Measurements from ENCODE around the gene ZCCHC7.
A peak's percentile ranks its signal among the peaks of the same experiment; 100 is the strongest.
"Not testable (repeated sequence)": the region's sequence is repeated elsewhere in the genome, so short reads cannot be mapped to it uniquely, and the experiment has no call there.

Gene ZCCHC7

DNA sequence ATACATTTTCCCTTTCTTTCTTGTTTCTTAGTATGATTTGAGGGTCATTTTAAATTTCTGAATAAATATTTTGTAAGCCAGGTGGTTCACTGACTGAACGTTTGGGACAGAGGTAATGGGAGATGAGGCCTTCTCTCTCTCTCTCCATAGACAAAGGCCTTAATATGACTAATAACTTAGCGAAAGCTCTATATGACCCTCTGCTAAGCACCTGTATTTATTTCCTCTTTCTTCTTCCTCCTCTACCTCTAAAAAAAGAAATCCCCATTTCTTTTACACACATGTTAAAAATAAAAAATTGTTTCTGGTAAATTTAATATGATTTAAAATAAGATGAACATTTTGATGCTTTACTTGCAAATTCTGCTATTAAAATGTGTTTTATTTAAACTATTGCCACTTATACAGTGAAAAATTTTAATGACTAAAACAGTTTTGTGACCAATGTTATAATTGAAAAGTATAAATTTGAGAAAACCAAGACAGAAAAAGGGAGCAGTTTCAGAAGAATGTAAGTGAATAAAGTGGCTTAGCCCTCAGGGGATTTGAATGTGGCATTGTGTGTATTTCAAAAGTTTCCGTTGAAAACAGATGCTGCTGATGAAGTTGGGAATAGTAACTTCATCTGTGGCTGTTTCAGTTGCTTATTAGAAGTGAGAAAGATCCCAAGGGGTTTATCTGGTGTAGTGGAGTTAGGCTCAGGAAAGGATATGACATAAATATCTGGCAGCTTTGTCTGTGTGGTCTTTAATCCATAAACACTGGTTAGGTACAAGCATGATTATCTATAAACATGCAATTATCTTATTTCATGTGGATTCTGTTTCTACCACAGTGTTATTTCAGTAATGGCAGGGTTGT, 173.5 kb downstream of the ZCCHC7 start:
- no peak for DNase-seq (ENCODE audit: low spot score)

DNA sequence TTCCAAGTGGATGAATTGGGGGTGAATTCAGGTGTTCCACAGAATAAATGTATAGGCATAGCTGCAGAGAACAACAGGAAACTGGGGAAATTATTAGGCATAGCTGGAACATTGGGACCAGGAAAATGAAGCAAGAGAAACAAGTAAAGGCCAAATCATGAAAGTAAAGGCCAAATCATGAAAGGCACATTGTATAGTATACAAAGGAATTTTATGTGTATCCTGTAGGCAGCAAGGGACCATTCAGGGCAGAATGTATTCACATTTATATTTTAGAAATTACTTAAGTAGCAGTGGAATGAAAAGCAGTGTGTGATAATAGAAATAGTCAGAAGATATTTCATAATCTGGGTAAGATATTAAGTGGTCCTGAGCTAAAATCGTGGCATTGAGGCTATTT, 174.8 kb downstream of the ZCCHC7 start:
- no peak for DNase-seq (ENCODE audit: low spot score)

DNA sequence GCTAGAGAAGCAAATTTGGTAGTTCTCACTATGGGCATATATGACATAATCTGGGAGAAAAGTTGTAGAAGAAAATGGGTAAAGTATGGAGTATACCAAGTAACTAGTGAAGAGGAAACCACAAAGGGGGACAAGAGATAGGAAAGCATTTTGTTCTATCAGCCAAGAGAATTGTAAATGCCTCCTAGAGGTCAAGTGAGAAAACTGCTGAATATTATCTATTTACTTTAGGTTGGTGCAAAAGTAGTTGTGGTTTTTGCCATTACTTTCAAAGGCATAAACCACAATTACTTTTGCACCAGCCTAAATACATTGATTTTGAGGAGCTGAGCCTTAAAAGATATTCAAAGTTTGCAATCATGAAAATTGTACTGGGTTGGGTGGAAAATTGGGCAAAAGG, 175.4 kb downstream of the ZCCHC7 start:
- no peak for DNase-seq (ENCODE audit: low spot score)

DNA sequence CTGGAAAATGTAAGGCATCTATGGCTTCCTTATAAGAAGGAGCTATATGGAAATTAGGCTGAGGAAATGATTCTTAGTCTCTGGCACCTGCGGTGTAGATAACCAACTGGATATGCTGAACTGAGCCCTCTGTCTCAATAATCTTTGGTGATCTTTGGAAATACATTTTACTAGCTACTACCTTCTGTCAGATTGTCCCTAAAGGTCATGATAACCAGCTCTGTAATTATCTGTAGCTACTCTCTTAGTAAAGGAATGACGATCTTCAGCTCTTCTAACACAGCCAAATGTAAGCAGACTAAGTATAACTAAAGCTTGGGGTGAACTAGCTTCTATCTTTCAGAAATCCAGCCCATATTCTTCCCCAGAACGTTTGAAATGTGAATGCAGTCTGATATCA, 177.2 kb downstream of the ZCCHC7 start:
- DNase-seq (ENCODE audit: low spot score), result no peak

DNA sequence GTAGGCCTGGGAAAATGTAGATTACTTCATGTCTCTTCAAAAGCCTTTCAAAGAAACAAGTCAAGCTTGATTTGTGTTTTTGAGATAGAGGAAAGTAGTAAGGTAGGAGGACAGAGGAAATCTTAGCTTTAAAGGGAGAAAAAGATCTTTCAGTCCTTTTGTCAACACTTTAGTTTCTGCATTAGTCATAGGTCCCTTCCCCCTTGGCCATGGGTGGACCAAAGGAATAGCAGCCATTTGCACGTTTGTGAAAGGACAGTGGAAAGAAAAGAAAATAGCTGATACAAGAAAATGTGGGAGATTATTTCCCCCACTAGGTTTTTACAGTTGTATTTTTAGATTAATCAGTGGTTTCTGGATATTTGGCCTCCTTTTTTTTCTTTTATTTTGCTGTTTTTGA, 180.2 kb downstream of the ZCCHC7 start:
- no peak for DNase-seq (ENCODE audit: low spot score)

DNA sequence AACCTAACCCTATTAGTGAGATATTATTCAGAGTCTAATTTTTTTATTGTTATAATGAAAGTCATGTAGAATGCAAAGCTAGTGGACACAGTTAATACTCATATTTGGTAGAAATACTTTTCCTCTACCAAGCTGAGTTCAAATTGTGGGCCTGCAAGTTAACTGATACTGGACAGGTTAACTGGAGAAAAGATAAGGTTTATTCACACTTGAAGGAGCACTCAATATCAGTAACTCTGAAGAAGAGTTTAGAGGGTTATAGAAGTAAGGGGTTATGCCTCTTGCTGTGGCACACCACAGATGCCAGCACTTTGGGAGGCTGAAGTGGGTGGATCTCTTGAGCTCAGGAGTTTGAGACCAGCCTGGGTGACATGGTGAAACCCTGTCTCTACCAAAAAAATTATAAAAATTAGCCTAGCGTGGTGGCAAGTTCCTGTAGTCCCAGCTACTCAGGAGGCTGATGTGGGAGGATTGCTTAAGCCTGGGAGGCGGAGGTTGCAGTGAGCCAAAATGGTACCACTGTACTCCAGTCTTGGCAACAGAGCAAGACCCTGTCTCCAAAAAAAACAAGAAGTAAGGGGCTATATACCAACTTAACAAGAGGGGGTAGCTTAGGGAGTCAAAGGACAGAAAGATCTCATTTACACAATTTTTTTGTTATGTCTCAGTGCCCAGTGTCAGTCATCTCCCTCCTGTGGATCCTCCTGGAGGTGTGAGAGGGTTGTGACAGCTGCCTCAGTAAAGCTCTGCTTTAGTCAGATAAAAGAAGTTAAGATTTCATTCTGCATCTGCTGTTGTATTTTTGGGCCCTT, 180.9 kb downstream of the ZCCHC7 start:
- no peak for DNase-seq (ENCODE audit: low spot score)

DNA sequence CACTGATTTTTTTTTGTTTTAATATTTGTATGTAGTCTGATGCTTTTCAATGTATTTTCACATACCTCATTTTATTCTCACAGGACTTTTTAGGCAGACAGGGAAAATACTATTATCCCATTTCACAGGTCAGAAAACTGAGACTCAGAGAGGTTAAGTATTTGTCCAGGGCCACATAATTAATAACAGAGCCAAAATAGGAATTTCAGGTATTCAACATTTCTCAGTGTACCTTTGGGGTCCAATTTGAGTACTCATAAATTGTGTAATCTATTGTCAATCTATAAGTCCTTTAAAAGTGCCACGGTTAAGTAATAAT, 181.4 kb downstream of the ZCCHC7 start:
- no peak for DNase-seq (ENCODE audit: low spot score)

DNA sequence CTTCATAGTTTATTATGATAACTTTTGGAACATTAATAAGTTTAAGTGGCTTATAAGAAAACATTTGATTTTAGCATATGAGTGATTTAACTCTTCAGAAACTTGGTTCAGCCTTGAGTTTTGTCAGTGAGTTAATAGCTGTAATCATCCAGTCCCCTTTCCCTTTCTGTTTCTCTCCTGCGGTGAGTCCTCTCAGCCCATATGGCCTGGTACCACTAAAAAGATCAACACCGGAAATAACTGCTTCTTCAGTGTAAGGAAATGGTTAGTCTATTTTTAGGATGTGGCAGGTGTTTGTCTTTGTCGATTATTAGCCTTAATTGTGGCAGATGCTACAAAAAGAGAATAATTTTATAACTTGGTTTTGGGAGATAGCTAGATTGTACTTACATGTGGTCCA, 181.9 kb downstream of the ZCCHC7 start:
- DNase-seq (ENCODE audit: low spot score), result no peak

DNA sequence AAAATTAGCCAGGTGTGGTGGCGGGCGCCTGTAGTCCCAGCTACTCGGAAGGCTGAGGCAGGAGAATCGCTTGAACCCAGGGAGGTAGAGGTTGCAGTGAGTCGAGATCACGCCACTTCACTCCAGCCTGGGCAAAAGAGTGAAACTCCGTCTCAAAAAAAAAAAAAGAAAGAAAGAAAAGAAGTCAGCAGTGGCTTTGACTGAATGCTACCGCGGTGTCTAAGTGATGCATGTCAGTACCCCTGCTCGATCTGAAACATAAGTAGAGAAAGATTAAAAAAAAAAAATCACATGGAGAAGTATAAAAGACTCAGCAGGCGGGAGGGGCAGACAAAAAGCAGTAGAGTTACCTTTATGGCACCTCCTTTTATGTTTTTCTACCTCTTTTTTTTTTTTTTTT, 182.9 kb downstream of the ZCCHC7 start:
- not testable (repeated sequence) for DNase-seq (ENCODE audit: low spot score)

DNA sequence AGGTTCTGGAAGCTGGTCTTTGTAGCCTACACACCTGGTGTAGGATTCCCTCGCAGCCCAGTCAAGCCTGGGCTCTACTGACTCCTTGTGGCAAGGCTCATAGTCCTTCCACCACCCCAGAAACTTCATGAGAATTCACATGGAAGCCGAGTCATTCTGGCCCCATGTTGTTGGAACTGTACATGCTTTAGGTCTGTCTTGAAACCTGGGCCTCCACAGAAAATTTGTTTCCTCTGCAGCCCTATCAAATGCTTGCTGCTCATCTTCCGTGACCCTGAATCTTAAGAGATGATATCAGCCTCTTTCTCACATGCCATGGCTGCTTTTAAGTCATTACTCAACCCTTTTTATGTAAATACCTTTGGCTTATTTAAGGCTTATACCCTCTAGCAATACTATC, 188.8 kb downstream of the ZCCHC7 start:
- DNase-seq (ENCODE audit: low spot score), result no peak

DNA sequence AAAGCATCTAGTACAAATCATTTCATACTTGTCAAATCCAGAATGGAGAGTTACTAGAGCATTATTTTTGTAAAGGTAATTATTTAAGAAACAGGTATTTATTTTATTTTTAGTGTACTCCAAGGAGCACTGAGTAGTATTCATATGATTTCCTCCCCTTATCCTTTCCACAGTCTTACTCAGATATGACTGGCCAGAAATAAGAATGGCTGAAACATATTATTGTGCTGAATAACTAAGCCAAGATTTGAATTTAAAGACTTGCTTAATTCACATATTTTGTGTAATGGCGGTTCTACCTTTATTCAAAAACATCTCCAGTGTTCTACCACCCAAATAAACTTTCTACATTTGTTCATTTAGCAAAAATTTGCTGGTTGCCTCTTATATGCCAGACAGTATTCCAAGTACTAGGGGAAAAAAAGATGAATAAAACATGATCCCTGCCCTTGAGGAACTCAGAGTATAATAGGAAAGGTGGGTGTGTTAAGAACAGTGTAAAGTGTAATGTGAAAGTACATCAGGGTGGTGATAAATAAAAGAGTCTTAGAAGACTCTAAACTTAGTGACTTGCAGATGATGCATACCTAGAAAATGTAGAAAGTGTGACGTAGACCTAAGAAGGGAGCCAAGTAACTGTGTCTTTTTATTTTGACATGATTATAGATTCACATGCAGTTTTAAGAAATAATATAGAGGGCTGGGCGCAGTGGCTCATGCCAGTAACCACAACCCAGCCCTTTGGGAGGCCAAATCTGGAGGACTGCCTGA, 191.7 kb downstream of the ZCCHC7 start:
- DNase-seq (ENCODE audit: low spot score), result no peak

DNA sequence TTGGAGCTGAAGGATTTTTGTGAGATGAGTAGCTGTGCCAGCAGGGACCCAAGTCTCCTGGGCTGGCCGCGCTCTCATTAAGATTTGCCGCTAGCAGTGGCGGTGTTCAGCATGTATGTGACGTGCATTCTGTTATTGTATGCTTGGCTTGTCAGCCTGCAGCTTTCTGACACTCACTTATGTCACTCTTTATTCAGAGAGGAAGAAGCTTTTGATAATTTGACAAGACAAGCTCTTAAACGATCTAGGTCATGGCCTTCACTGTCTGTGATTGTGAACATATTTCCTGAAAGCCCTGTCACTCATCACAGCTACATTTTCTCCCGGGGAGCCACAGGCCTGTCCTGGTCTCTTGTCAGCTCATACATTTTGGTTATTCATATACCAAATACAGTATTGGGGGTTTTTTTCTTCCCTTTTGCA, 203.9 kb downstream of the ZCCHC7 start:
- peak; percentile 35 for DNase-seq (ENCODE audit: low spot score)

DNA sequence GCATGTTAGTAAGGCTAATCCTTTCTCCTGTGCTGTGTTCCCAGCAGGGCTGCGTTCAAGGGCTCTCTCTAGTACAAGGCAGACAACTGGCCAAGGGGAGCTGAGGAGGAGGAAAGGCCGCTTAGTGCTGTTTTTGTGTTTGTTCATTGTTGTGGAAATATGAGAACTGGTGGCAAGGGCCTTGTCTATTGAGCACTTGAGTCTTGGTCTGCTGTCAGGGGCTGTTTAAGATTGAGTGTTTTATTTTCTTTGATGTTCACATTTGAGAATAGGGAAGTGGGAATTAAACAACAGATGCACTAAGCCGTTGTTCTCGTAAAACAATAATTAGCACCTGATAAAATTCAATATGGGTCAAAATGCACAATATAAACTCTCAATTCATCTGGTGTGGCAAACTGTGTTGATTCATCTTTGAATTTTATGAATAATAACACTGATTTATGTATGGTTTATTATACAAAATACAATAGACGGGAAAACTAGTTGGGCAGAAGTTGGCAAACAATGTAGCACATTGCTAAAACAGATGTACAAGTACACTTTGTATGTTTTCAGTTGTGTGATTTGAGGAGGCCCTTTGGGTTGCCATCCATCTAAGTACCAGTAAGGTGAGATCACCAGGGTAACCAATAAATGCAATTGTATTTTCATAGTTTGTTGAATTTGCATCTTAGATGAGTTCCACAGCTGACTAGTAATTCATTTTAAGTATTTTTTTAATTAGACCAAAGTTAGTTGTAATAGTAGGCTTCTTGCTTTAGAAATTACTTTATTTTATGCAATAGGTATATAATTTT, 204.5 kb downstream of the ZCCHC7 start:
- DNase-seq (ENCODE audit: low spot score), result peak; percentile 61

DNA sequence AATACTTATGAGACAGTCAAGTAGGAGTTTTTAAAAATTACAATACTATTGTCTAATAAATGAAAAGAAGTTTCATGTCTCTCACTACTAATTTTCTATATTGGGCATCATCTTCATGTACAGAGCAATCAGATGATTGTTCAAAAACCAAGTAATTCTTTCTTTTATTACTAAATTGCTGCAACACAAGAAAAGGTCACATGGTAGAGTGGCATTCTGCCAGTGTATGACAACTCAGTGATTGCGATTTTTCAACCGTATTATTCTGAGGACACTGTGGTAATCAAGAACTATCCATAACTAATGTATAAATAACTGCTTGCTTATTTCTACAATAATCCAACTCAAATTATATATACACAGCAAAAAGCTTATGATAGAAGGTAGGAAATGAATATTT, 205.4 kb downstream of the ZCCHC7 start:
- DNase-seq (ENCODE audit: low spot score), result no peak

DNA sequence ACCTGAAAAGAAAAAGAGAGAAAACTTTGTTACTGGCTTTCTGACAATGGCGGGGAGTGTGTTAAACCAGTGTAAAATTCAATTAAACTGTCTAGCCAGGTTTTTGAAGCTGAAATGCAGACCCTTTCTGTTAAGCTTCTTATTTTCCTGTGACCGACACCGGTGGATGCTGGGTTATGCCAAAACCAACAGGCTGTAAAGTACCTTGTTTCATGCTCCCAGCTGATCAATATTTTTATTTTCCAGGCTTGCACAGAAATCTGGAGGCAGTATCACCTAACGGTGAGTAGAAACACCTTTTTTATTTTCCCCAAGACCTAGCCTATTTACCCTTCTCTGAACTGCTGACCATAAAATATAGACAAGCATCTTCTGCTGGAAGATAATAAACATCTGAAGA, 207.2 kb downstream of the ZCCHC7 start:
- DNase-seq (ENCODE audit: low spot score), result no peak

DNA sequence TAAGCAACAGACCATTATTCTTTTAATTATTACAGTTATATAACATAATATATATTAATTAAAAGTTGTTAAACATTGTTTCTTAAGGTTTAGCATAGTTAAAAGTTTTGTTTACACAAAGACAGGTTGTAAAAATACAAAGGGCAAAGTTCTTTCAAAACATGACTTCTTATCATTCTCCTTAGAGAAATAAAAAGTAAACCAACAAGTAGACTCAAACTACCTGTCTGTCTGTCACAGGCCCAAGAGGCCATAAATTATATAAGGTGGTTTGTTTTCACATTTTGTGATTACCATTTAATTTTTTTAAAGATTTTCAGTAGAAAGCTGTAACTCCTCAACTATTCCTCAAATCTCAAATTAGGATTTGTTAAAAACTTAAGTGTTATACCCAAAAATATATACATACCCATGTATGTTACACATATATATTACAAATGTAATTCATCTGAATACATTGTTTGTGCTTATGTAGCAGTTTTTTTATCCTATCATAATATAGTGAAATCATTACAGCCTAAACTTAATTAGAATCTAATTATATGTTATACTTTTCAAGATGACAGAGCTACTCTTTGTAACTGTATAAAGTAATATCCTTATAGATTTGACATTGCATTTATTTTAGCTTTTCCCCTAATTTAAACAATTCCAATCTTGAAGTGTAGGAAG, 208.3 kb downstream of the ZCCHC7 start:
- no peak for DNase-seq (ENCODE audit: low spot score)

DNA sequence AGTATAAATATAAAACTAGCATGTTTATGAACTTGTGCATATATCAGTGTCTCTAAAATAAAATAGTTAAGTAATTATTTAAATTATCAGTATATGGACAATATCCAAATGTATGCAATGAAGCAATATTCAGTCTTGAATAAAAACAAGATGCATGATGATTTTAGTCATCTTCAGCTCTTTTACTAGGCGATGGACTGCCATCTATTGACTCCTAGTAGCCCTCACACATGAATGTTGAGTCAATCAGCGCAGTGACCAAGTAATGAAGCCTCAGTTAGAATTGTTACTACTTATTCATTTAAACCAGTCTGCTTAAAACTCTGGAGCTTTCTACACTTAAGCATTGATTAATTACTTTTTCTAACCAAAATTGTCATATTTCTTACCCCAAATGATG, 209.2 kb downstream of the ZCCHC7 start:
- DNase-seq (ENCODE audit: low spot score), result peak; percentile 39

DNA sequence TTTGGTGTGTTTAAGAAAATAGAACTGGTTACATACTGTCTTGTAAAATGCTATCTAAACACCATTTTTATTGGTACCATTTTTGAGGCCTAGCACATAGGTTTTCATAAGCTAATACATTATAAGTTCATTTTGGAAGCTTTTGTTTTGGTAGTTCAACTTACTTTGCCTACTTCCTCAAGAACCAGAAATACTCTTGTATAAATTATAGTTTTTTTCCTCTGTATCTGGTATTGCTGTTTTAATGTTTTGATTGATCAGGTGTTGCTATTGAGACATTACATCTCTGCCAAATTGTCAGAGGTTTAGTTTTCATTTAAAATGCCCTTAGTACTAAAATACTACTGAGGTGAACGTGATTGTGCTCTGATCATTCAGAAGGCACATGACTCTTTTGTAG, 211.5 kb downstream of the ZCCHC7 start:
- no peak for DNase-seq (ENCODE audit: low spot score)

DNA sequence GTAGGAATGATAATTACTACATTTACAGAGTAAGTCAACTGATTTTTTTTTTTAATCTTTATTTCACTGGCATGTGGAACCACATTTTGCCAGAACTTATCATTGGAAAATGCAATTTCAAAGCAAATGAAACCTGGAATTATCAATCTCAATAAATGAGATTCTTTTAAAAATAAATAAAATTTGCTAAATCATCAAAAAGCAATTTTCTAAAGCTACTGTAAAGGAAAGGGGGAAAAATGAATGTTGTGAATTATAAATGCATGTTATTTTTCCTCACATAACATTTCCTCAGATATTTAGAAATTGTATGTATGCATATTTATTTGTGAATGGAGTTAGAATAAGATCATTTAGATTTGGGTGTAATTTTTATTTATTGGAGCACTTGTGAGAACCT, 212.2 kb downstream of the ZCCHC7 start:
- DNase-seq (ENCODE audit: low spot score), result no peak

DNA sequence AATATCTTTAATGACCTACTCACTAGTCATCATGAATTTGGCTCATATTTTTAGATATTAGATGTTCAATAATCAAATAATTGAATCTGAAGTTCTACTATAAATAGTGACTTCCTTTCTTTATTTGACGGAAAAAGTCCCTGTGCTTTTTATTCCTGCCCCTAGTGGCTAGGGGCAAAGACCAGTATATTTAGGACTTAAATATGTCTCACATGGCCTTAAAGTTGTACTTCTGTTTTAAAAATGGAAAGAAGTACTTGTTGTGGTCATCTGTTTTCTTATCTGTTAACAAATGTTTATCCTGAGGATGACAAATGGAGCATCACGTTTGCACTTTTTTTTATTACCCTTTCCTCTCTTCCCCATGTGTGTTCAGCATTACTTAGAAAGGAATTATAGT, 212.9 kb downstream of the ZCCHC7 start:
- no peak for DNase-seq (ENCODE audit: low spot score)

DNA sequence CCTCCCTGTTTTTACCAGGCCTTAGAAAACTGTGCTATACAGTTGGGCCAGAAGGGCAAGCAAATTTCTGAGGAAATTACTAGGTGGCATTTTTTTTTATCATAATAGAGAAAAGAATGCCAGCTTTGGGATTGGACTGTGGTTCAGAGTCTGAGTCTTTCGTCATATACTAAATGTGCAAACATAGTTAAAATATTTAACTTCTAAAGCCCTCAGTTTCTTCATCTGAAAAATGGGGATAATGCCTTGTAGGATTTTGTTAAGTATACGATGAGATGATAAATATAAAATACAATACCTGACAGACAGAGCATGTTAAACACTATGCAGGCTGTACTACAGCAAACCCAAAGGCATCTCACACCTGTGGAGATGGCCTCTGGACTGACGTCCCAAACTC, 214.9 kb downstream of the ZCCHC7 start:
- DNase-seq (ENCODE audit: low spot score), result no peak
